Transverse colon (tissue), 4 donors: Measurements from ENCODE around the gene PLD5. TPM values are rescaled to one million over a fixed set of nuclear protein-coding genes. Genes with fewer than 3 reads are reported as not detected.

Experiments
- DNase-seq: peaks from one replicate; pipeline ENCODE4 v3.0.0-alpha.2; 2019
- H3K27ac ChIP-seq, 4 donors: fragments of 200-600 bp; sonication (generic); 2 replicates each; pipeline ENCODE4 v1.5.1; 2016 to 2018; ENCODE audit warnings: inconsistent platforms in 4 of 4
- H3K27me3 ChIP-seq: fragments of 200-600 bp; sonication (generic); 2 replicates; pipeline ENCODE4 v1.5.1; 2017; ENCODE audit warnings: inconsistent platforms
- H3K36me3 ChIP-seq, 4 donors: fragments of 200-600 bp; sonication (generic); 2 replicates each; pipeline ENCODE4 v1.5.1; 2017 to 2019; ENCODE audit warnings: inconsistent platforms in 4 of 4
- H3K4me1 ChIP-seq, 4 donors: fragments of 200-600 bp; sonication (generic); 2 replicates each; pipeline ENCODE4 v1.5.1; 2017 to 2020; ENCODE audit warnings: inconsistent platforms in 4 of 4
- H3K4me3 ChIP-seq, 4 donors: fragments of 200-600 bp; sonication (generic); 1 replicate in 1 of 4; 2 replicates in 3 of 4; pipeline versions ENCODE4 v1.5.1 to v1.6.1; 2017 to 2019; ENCODE audit warnings: inconsistent platforms in 4 of 4
- H3K9me3 ChIP-seq, 2 donors: fragments of 200-600 bp; sonication (generic); 2 replicates each; pipeline ENCODE4 v1.5.1; 2017 to 2019; ENCODE audit warnings: inconsistent platforms in 2 of 2
- CTCF ChIP-seq, 5 experiments: fragments of 200-600 bp in 3 of 5; fragments of 450-650 bp in 2 of 5; sonication (generic) in 3 of 5; IDR thresholded peaks; 1 replicate in 2 of 5; 2 replicates in 3 of 5; pipeline ENCODE4 v1.5.1; 2016 to 2017; ENCODE audit warnings: antibody characterized with exemption in 5 of 5, inconsistent platforms in 3 of 5, mild to moderate bottlenecking in 2 of 5, moderate library complexity in 1 of 5
- EP300 ChIP-seq: sonication (generic); formaldehyde crosslinking; IDR thresholded peaks from one replicate; pipeline ENCODE4 v1.6.1; 2017; ENCODE audit warnings: antibody characterized with exemption, low read depth
- POLR2A ChIP-seq: fragments of 450-650 bp; IDR thresholded peaks from one replicate; pipeline ENCODE4 v1.6.1; 2016; ENCODE audit warnings: antibody characterized with exemption, mild to moderate bottlenecking, moderate library complexity
- POLR2AphosphoS5 ChIP-seq, 3 donors: sonication (generic); formaldehyde crosslinking; IDR thresholded peaks; one replicate each; pipeline ENCODE4 v1.6.1; 2016; ENCODE audit warnings: antibody characterized with exemption in 3 of 3
- WGBS, 2 donors: methylation state at CpG; one replicate each; pipeline ENCODE4 v1.1.5; 2018; ENCODE audit warnings: low coverage in 1 of 2; 5-methylcytosine and 5-hydroxymethylcytosine counted together
- in situ Hi-C, 4 donors: fragments of 200-750 bp; cut with MboI; loops; one replicate each; pipeline versions ENCODE4 v1.15.0 to v1.15.1; 2017; ENCODE audit warnings: low sequenced_read_pairs in 3 of 4, low pct_ligation_motif_present in 1 of 4, low pct_unique_long_range_greater_than_20kb in 1 of 4
- intact Hi-C: fragments of 100-400 bp; cut with DNase I; formaldehyde crosslinking; loops from one replicate; pipeline ENCODE4 v1.15.1; 2023; ENCODE audit warnings: low total_unique reads
- total RNA-seq, 4 donors: library from RNA; depleted of rRNA; stranded (reverse); fragments of >200 nt; gene quantifications; one replicate each; pipeline ENCODE4 v1.1.0, GENCODE V29; 2016

The PLD5 gene
- total RNA-seq, 4 donors from 2014 or later: 0.16 TPM; not detected in 3

- Histone ChIP-seq H3K27ac (no peak overlapping the region), H3K4me3 (no peak overlapping the region), H3K9me3 (no peaks in the 10 kb centered on the region), H3K36me3 (no peaks in the 10 kb centered on the region), H3K4me1 (no peaks in the 10 kb centered on the region), H3K27me3 (no peaks in the 10 kb centered on the region)
- TF ChIP-seq EP300 (no peak), POLR2AphosphoS5 (IDR thresholded peaks at IDR 0.05) (no peak), POLR2A (no peak), CTCF (IDR thresholded peaks at IDR 0.05) (no peak)
- intact Hi-C loops (no loop called here), in situ Hi-C loops (no loop called here)
- DNase-seq: no peak
- WGBS, 2 donors: 52 to 56% methylated on average over 3 of the region's 3 CpGs
These were observed 35.0 kb downstream of the PLD5 start for GRCh38 chr1:242489545-242489944.

GRCh38 chr1:242477944-242478343 is 46.6 kb downstream of the PLD5 start:
- H3K27ac ChIP-seq: no peak overlapping the region
- no peak for DNase-seq
- no peak overlapping the region for H3K4me3 ChIP-seq
- no peak for TF ChIP-seq POLR2AphosphoS5 (IDR thresholded peaks at IDR 0.05)
- TF ChIP-seq EP300: no peak
- TF ChIP-seq CTCF (IDR thresholded peaks at IDR 0.05): no peak
- no peak for TF ChIP-seq POLR2A
- 29% methylated on average over 3 of the region's 3 CpGs; no CpG with 5 or more reads in 1 of the 2 donors for WGBS, 2 donors
- H3K27me3 ChIP-seq: no peaks in the 10 kb centered on the region
- intact Hi-C loops: no loop called here
- no peaks in the 10 kb centered on the region for H3K9me3 ChIP-seq
- H3K36me3 ChIP-seq: no peaks in the 10 kb centered on the region
- in situ Hi-C loops: no loop called here
- H3K4me1 ChIP-seq: no peaks in the 10 kb centered on the region

GRCh38 chr1:242470774-242471173 is 53.7 kb downstream of the PLD5 start:
- TF ChIP-seq POLR2AphosphoS5 (IDR thresholded peaks at IDR 0.05) (no peak), CTCF (IDR thresholded peaks at IDR 0.05) (no peak), POLR2A (no peak), EP300 (no peak)
- in situ Hi-C loops: loop anchor here in 3 of 4 donors (25.0 kb wide), 1 partner anchor 842 kb away; no protein-coding TSS in a partner anchor

DNA sequence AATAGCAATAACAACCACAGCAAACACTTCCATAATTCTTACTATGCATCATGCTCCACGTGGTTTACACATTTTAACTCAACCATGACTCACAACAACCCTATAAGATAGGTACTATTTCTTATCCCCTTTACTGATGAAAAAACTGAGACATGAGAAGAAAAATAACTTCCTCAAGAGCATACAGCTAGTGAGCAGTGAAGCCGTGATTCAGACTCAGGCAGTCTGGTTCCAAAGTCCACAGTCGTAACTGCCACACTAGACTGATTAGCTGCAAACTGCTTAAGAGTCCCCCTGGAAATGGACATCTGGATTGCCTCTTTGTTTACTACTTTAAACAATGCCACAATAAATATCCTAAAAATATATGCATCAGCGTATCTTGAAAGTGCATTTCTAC is 55.7 kb downstream of the PLD5 start:
- Histone ChIP-seq H3K9me3 (no peaks in the 10 kb centered on the region), H3K27ac (no peak overlapping the region), H3K4me1 (no peaks in the 10 kb centered on the region), H3K27me3 (no peaks in the 10 kb centered on the region), H3K36me3 (no peaks in the 10 kb centered on the region), H3K4me3 (no peak overlapping the region)
- WGBS, 2 donors: 13 to 30% methylated on average over 4 of the region's 4 CpGs
- intact Hi-C loops (loop anchor here (10.0 kb wide), 1 partner anchor 856 kb away; no protein-coding TSS in a partner anchor), in situ Hi-C loops (loop anchor here (10.0 to 25.0 kb wide), 2 partner anchors 844 to 856 kb away; no protein-coding TSS in a partner anchor)
- TF ChIP-seq EP300 (no peak), POLR2AphosphoS5 (IDR thresholded peaks at IDR 0.05) (no peak), CTCF (IDR thresholded peaks at IDR 0.05) (no peak), POLR2A (no peak)
- peak; percentile 49 for DNase-seq

More at GRCh38 chr1:242470774-242471173, 53.7 kb downstream of the PLD5 start:
- no peak for DNase-seq
- Histone ChIP-seq H3K27me3 (no peaks in the 10 kb centered on the region), H3K4me3 (no peak overlapping the region), H3K36me3 (no peaks in the 10 kb centered on the region), H3K27ac (no peak overlapping the region), H3K9me3 (no peaks in the 10 kb centered on the region), H3K4me1 (no peaks in the 10 kb centered on the region)
- intact Hi-C loops: no loop called here
- WGBS, 2 donors: 83 to 88% methylated on average over 6 of the region's 6 CpGs
